Body of pancreas (tissue), 4 donors: ENCODE data around the gene COG2. TPM values are rescaled to one million over a fixed set of nuclear protein-coding genes. Genes with fewer than 3 reads are reported as not detected.

Source experiments
- ATAC-seq: fragments of 150-250 bp; one replicate; pipeline ENCODE4 v1.9.1; 2016
- DNase-seq, 4 donors: peaks; one replicate each; pipeline ENCODE4 v3.0.0-alpha.2; 2019
- H3K27ac ChIP-seq, 4 donors: fragments of 200-600 bp; sonication (generic); 1 replicate in 3 of 4; 2 replicates in 1 of 4; pipeline versions ENCODE4 v1.5.1 to v1.6.1; 2016 to 2019; ENCODE audit warnings: mild to moderate bottlenecking in 1 of 4, mixed read lengths in 1 of 4, moderate library complexity in 1 of 4
- H3K27me3 ChIP-seq, 2 donors: fragments of 200-600 bp; sonication (generic); one replicate each; pipeline ENCODE4 v1.6.0; 2016; ENCODE audit warnings: mild to moderate bottlenecking in 1 of 2
- H3K36me3 ChIP-seq, 2 donors: fragments of 200-600 bp; sonication (generic); replicated peaks in 1 of 2; 2 replicates each; pipeline ENCODE4 v1.5.1; 2016; ENCODE audit warnings: low read depth in 2 of 2; ENCODE audit not compliant: insufficient read depth in 1 of 2
- H3K4me1 ChIP-seq: fragments of 200-600 bp; sonication (generic); one replicate; pipeline ENCODE4 v1.6.0; 2016
- H3K4me3 ChIP-seq, 2 donors: fragments of 200-600 bp; sonication (generic); 1 replicate in 1 of 2; 2 replicates in 1 of 2; pipeline ENCODE4 v1.5.1; 2016 to 2019
- H3K9me3 ChIP-seq, 3 donors: fragments of 200-600 bp; sonication (generic); 1 replicate in 2 of 3; 2 replicates in 1 of 3; pipeline ENCODE4 v1.5.1; 2016
- POLR2A ChIP-seq, 3 donors: fragments of 450-650 bp; IDR thresholded peaks; one replicate each; pipeline ENCODE4 v1.6.1; 2016; ENCODE audit warnings: antibody characterized with exemption in 3 of 3, mild to moderate bottlenecking in 2 of 3
- WGBS, 2 donors: methylation state at CpG; one replicate each; pipeline ENCODE4 v1.1.5; 2017; 5-methylcytosine and 5-hydroxymethylcytosine counted together
- intact Hi-C: fragments of 100-400 bp; cut with DNase I; formaldehyde crosslinking; loops from one replicate; pipeline ENCODE4 v1.15.1; 2023
- total RNA-seq, 2 donors: library from RNA; depleted of rRNA; stranded (reverse); fragments of >200 nt; gene quantifications; one replicate each; pipeline ENCODE4 v1.1.0, GENCODE V29; 2016
- TF ChIP-seq, protein P1 (sequence below), 7 experiments: fragments of 450-650 bp in 4 of 7; fragments of 200-600 bp in 3 of 7; sonication (generic) in 3 of 7; IDR thresholded peaks; one replicate each; pipeline ENCODE4 v1.5.1; 2016 to 2019; ENCODE audit warnings: antibody characterized with exemption in 7 of 7

Gene COG2
- total RNA-seq, 2 donors from 2014 or later = 13.7 to 26.0 TPM

GRCh38 chr1:230706887-230707731, 64.8 kb downstream of the COG2 start:
- H3K27me3 ChIP-seq = no peaks in the 10 kb centered on the region
- no peak overlapping the region for H3K4me3 ChIP-seq
- DNase-seq (no peak), ATAC-seq (no peak)
- 75 to 82% methylated on average over 12 to 19 of the region's 20 CpGs for WGBS, 2 donors
- no peaks in the 10 kb centered on the region for H3K36me3 ChIP-seq
- TF ChIP-seq, protein P1, sequence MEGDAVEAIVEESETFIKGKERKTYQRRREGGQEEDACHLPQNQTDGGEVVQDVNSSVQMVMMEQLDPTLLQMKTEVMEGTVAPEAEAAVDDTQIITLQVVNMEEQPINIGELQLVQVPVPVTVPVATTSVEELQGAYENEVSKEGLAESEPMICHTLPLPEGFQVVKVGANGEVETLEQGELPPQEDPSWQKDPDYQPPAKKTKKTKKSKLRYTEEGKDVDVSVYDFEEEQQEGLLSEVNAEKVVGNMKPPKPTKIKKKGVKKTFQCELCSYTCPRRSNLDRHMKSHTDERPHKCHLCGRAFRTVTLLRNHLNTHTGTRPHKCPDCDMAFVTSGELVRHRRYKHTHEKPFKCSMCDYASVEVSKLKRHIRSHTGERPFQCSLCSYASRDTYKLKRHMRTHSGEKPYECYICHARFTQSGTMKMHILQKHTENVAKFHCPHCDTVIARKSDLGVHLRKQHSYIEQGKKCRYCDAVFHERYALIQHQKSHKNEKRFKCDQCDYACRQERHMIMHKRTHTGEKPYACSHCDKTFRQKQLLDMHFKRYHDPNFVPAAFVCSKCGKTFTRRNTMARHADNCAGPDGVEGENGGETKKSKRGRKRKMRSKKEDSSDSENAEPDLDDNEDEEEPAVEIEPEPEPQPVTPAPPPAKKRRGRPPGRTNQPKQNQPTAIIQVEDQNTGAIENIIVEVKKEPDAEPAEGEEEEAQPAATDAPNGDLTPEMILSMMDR (IDR thresholded peaks at IDR 0.05) = no peak
- TF ChIP-seq POLR2A (IDR thresholded peaks at IDR 0.05) = no peak
- H3K9me3 ChIP-seq = no peaks in the 10 kb centered on the region
- intact Hi-C loops = no loop called here
- no peak overlapping the region for H3K27ac ChIP-seq
- no peaks in the 10 kb centered on the region for H3K4me1 ChIP-seq

GRCh38 chr1:230707732-230708630, 65.7 kb downstream of the COG2 start:
- H3K27me3 ChIP-seq = no peaks in the 10 kb centered on the region
- H3K4me3 ChIP-seq = no peak overlapping the region
- H3K27ac ChIP-seq = no peak overlapping the region
- H3K36me3 ChIP-seq = no peaks in the 10 kb centered on the region
- intact Hi-C loops = no loop called here
- ATAC-seq (no peak), DNase-seq (no peak)
- H3K4me1 ChIP-seq = no peaks in the 10 kb centered on the region
- no peak for TF ChIP-seq POLR2A (IDR thresholded peaks at IDR 0.05)
- TF ChIP-seq, protein P1 (IDR thresholded peaks at IDR 0.05) = no peak
- WGBS, 2 donors = 72 to 76% methylated on average over 16 to 22 of the region's 22 CpGs
- H3K9me3 ChIP-seq = no peaks in the 10 kb centered on the region

- intact Hi-C loops = no loop called here
- Histone ChIP-seq H3K4me1 (peaks cover 8% of the 10 kb centered on the region), H3K36me3 (no peaks in the 10 kb centered on the region), H3K4me3 (no peak overlapping the region), H3K27me3 (no peaks in the 10 kb centered on the region), H3K9me3 (no peaks in the 10 kb centered on the region), H3K27ac (no peak overlapping the region)
- TF ChIP-seq POLR2A (IDR thresholded peaks at IDR 0.05) = no peak
- TF ChIP-seq, protein P1 (IDR thresholded peaks at IDR 0.05) = no peak
- WGBS, 2 donors = 71 to 81% methylated on average over 15 to 16 of the region's 16 CpGs
- no peak for ATAC-seq
- peak in 1 of 4 donors; percentile 32 for DNase-seq
Measured at GRCh38 chr1:230708631-230709580, 66.6 kb downstream of the COG2 start.

DNA sequence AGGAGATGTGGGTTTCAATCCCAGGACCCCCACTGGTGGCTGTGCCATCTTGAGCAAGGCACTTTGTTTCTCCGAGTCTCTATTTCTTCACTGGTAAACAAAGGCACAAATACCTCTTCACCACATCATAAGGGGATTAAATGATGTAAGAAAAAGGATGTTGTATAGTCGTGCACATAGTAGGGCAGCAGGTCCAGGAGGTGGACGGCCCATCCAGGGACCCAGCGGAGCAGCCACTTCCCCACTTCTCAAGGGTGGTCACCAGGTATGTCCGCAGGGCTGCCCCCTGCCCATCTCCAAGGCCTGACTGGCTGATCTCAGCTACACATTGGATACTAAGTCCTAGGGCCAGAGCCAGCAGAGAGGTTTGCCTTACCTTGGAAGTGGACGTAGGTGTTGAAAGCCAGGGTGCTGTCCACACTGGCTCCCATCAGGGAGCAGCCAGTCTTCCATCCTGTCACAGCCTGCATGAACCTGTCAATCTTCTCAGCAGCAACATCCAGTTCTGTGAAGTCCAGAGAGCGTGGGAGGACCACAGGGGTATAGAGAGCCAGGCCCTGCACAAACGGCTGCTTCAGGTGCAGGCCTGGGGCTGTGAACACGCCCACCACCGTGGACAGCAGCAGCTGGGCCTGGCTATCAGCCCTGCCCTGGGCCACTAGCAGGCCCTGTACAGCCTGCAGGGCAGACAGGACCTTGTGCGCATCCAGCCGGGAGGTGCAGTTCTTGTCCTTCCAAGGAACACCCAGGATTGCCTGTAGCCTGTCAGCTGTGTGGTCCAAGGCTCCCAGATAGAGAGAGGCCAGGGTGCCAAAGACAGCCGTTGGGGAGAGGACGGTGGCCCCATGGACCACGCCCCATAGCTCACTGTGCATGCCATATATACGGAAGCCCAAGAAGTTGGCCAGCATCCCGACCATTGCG, 67.6 kb downstream of the COG2 start:
- intact Hi-C loops = no loop called here
- Histone ChIP-seq H3K36me3 (no peaks in the 10 kb centered on the region), H3K4me1 (peaks cover 18% of the 10 kb centered on the region), H3K27me3 (no peaks in the 10 kb centered on the region), H3K27ac (no peak overlapping the region), H3K9me3 (no peaks in the 10 kb centered on the region), H3K4me3 (no peak overlapping the region)
- TF ChIP-seq POLR2A (IDR thresholded peaks at IDR 0.05) = no peak
- TF ChIP-seq, protein P1 (IDR thresholded peaks at IDR 0.05) = no peak
- WGBS, 2 donors = 83 to 86% methylated on average over 9 to 17 of the region's 18 CpGs
- no peak for ATAC-seq
- DNase-seq = no peak
